H1 (cell line): ENCODE data around the gene MMP24. TPM values are rescaled to one million over a fixed set of nuclear protein-coding genes. Genes with fewer than 3 reads are reported as not detected.

Source experiments
- CTCF ChIA-PET: fragments of 300-600 bp; sonication (Branson Sonifier 250); formaldehyde crosslinking; loops from one replicate; lab custom pipeline; 2021; ENCODE audit not compliant: partially characterized antibody; lab: Charles Lee
- POLR2A ChIA-PET: fragments of 300-600 bp; sonication (Branson Sonifier 250); formaldehyde crosslinking; loops from one replicate; lab custom pipeline; 2021; ENCODE audit warnings: inconsistent platforms; ENCODE audit not compliant: partially characterized antibody; lab: Charles Lee
- DNase-seq, 2 experiments: peaks; one replicate each; pipeline versions ENCODE4 v3.0.0 to v3.0.0-alpha.2; 2010 to 2022; ENCODE audit warnings: low spot score in 2 of 2, low read depth in 1 of 2, mixed read lengths in 1 of 2
- FAIRE-seq: peaks from 2 replicates; lab custom pipeline; 2011; peaks lifted over from hg19 to GRCh38; lab: Jason Lieb, UNC
- H2AFZ ChIP-seq: 2 replicates; pipeline ENCODE4 v1.8.1; 2012; ENCODE audit warnings: low read length, inconsistent platforms
- H2AK5ac ChIP-seq: 2 replicates; pipeline ENCODE4 v1.6.1; 2013; ENCODE audit warnings: low read depth, low read length
- H2BK120ac ChIP-seq: replicated peaks from 2 replicates; pipeline ENCODE3; 2013; ENCODE audit warnings: low read depth, low read length, inconsistent platforms
- H2BK12ac ChIP-seq: 2 replicates; pipeline ENCODE4 v1.6.1; 2013; ENCODE audit warnings: low read depth, low read length
- H2BK15ac ChIP-seq: 2 replicates; pipeline ENCODE4 v1.6.1; 2013; ENCODE audit warnings: low read length
- H2BK20ac ChIP-seq: 2 replicates; pipeline ENCODE4 v1.6.1; 2013; ENCODE audit warnings: low read length
- H2BK5ac ChIP-seq: 2 replicates; pipeline ENCODE4 v1.6.1; 2013; ENCODE audit warnings: low read depth, low read length
- H3K14ac ChIP-seq: 2 replicates; pipeline ENCODE4 v1.6.1; 2013; ENCODE audit warnings: inconsistent platforms; ENCODE audit not compliant: insufficient read length
- H3K18ac ChIP-seq: 2 replicates; pipeline ENCODE4 v1.6.1; 2013; ENCODE audit warnings: low read length; ENCODE audit errors: extremely low read depth
- H3K23ac ChIP-seq: 2 replicates; pipeline ENCODE4 v1.6.1; 2013; ENCODE audit warnings: inconsistent platforms; ENCODE audit not compliant: insufficient read length
- H3K23me2 ChIP-seq: 2 replicates; pipeline ENCODE4 v1.6.1; 2013; ENCODE audit warnings: low read depth, low read length
- H3K27ac ChIP-seq: 2 replicates; pipeline ENCODE4 v1.6.1; 2011; ENCODE audit warnings: low read depth, low read length, inconsistent platforms
- H3K27me3 ChIP-seq, 4 experiments: replicated peaks in 1 of 4; 1 replicate in 1 of 4; 2 replicates in 3 of 4; pipeline versions ENCODE4 v1.6.1 to v1.8.1; 2011 to 2013; ENCODE audit warnings: low read length in 3 of 4, mild to moderate bottlenecking in 3 of 4, inconsistent platforms in 2 of 4, mixed read lengths in 2 of 4, moderate library complexity in 1 of 4; ENCODE audit not compliant: control insufficient read depth in 3 of 4, insufficient read depth in 3 of 4; ENCODE audit errors: extremely low read depth in 1 of 4
- H3K36me3 ChIP-seq, 4 experiments: 2 replicates each; pipeline versions ENCODE4 v1.6.1 to v1.8.1; 2011 to 2013; ENCODE audit warnings: mild to moderate bottlenecking in 4 of 4, low read length in 3 of 4, moderate library complexity in 2 of 4, control low read depth in 1 of 4, inconsistent platforms in 1 of 4; ENCODE audit not compliant: insufficient read depth in 4 of 4, control insufficient read depth in 2 of 4
- H3K4ac ChIP-seq: replicated peaks from 2 replicates; pipeline ENCODE3; 2013; ENCODE audit warnings: low read length, low read depth, mixed read lengths, inconsistent platforms; ENCODE audit not compliant: insufficient read length
- H3K4me1 ChIP-seq, 4 experiments: replicated peaks in 1 of 4; 1 replicate in 1 of 4; 2 replicates in 3 of 4; pipeline versions ENCODE4 v1.6.1 to v1.8.1; 2011 to 2013; ENCODE audit warnings: low read length in 3 of 4, inconsistent platforms in 2 of 4, mixed read lengths in 1 of 4; ENCODE audit not compliant: insufficient read depth in 4 of 4, control insufficient read depth in 3 of 4
- H3K4me2 ChIP-seq, 2 experiments: 2 replicates each; pipeline versions ENCODE4 v1.6.1 to v1.8.1; 2011 to 2013; ENCODE audit warnings: low read depth in 2 of 2, low read length in 2 of 2, control low read depth in 1 of 2, inconsistent platforms in 1 of 2, mild to moderate bottlenecking in 1 of 2; ENCODE audit not compliant: insufficient read depth in 1 of 2
- H3K4me3 ChIP-seq, 4 experiments: fragments of 200-600, 300-600 bp in 1 of 4; sonication (generic), shearing (Covaris generic), sonication (Bioruptor Twin) in 1 of 4; 2 replicates each; pipeline versions ENCODE4 v1.5.1 to v1.8.1; 2011 to 2016; ENCODE audit warnings: low read length in 4 of 4, low read depth in 3 of 4, control low read depth in 2 of 4, inconsistent platforms in 2 of 4, mild to moderate bottlenecking in 2 of 4, mixed read lengths in 1 of 4, moderate library complexity in 1 of 4; ENCODE audit not compliant: insufficient read depth in 2 of 4; ENCODE audit errors: extremely low read depth in 1 of 4
- H3K56ac ChIP-seq: replicated peaks from 2 replicates; pipeline ENCODE3; 2013; ENCODE audit warnings: low read depth, mild to moderate bottlenecking, mixed read lengths, low read length, inconsistent platforms; ENCODE audit not compliant: insufficient read length
- H3K79me1 ChIP-seq: 2 replicates; pipeline ENCODE4 v1.6.1; 2013; ENCODE audit warnings: low read depth, low read length, control low read depth
- H3K79me2 ChIP-seq, 2 experiments: 2 replicates each; pipeline versions ENCODE4 v1.6.1 to v1.8.1; 2012 to 2013; ENCODE audit warnings: low read length in 2 of 2, mild to moderate bottlenecking in 2 of 2, inconsistent platforms in 1 of 2; ENCODE audit not compliant: insufficient read depth in 2 of 2, control insufficient read depth in 1 of 2
- H3K9ac ChIP-seq, 4 experiments: replicated peaks in 1 of 4; 1 replicate in 1 of 4; 2 replicates in 3 of 4; pipeline versions ENCODE4 v1.6.1 to v1.8.1; 2011 to 2013; ENCODE audit warnings: low read depth in 3 of 4, low read length in 3 of 4, control low read depth in 2 of 4, mild to moderate bottlenecking in 2 of 4, moderate library complexity in 2 of 4, inconsistent platforms in 1 of 4; ENCODE audit errors: extremely low read depth in 1 of 4
- H3K9me3 ChIP-seq, 2 experiments: 2 replicates each; pipeline versions ENCODE4 v1.6.1 to v1.8.1; 2012 to 2013; ENCODE audit warnings: mild to moderate bottlenecking in 2 of 2, moderate library complexity in 2 of 2, control low read depth in 1 of 2, inconsistent platforms in 1 of 2, low read depth in 1 of 2, low read length in 1 of 2, mixed read lengths in 1 of 2; ENCODE audit not compliant: insufficient read depth in 2 of 2
- H4K20me1 ChIP-seq, 2 experiments: replicated peaks in 1 of 2; 2 replicates each; pipeline versions ENCODE3 to v1.8.1; 2011 to 2013; ENCODE audit warnings: inconsistent platforms in 2 of 2, low read length in 2 of 2, mild to moderate bottlenecking in 1 of 2; ENCODE audit not compliant: insufficient read depth in 2 of 2, control insufficient read depth in 1 of 2
- H4K5ac ChIP-seq: 2 replicates; pipeline ENCODE4 v1.6.1; 2013; ENCODE audit warnings: low read length, low read depth, mixed read lengths, inconsistent platforms; ENCODE audit not compliant: insufficient read length
- H4K8ac ChIP-seq: 2 replicates; pipeline ENCODE4 v1.8.0; 2013; ENCODE audit warnings: mild to moderate bottlenecking, moderate library complexity, low read length, inconsistent platforms; ENCODE audit not compliant: insufficient read depth; ENCODE audit errors: extremely low read depth
- H4K91ac ChIP-seq: replicated peaks from 2 replicates; pipeline ENCODE3; 2013; ENCODE audit warnings: low read length, mixed read lengths, inconsistent platforms; ENCODE audit not compliant: insufficient read length
- BRCA1 ChIP-seq: IDR thresholded peaks from 2 replicates; pipeline ENCODE4 v1.6.1; 2012; ENCODE audit warnings: low read depth, low read length, improper control_type of control experiment
- CHD1 ChIP-seq: IDR thresholded peaks from 2 replicates; pipeline ENCODE4 v1.6.1; 2012; ENCODE audit warnings: low read depth, low read length, improper control_type of control experiment
- NRF1 ChIP-seq: IDR thresholded peaks from 2 replicates; pipeline ENCODE4 v1.6.1; 2011; ENCODE audit warnings: mild to moderate bottlenecking, low read depth, low read length, improper control_type of control experiment
- RXRA ChIP-seq: IDR thresholded peaks from 2 replicates; pipeline ENCODE4 v1.6.1; 2011; ENCODE audit warnings: low read depth, mild to moderate bottlenecking, low read length, moderate library complexity; ENCODE audit not compliant: insufficient read depth
- SIRT6 ChIP-seq: IDR thresholded peaks from one replicate; pipeline ENCODE4 v1.7.1; 2012; ENCODE audit warnings: low read length, inconsistent platforms
- TAF1 ChIP-seq: IDR thresholded peaks from 2 replicates; pipeline ENCODE4 v1.6.1; 2011; ENCODE audit warnings: mild to moderate bottlenecking, low read depth, low read length
- TAF7 ChIP-seq: optimal IDR thresholded peaks from 2 replicates; pipeline ENCODE3; 2011; ENCODE audit warnings: low read depth, mild to moderate bottlenecking, inconsistent platforms, low read length, moderate library complexity, borderline replicate concordance
- WGBS, 2 experiments: shearing (Covaris generic) in 1 of 2; methylation state at CpG; one replicate each; pipeline versions ENCODE4 v1.1.6 to v1.1.7; 2013 to 2015; ENCODE audit warnings: low lambda C conversion rate in 2 of 2, mixed read lengths in 2 of 2, inconsistent platforms in 1 of 2, low coverage in 1 of 2, missing lambda C conversion rate in 1 of 2; ENCODE audit not compliant: insufficient replicate concordance in 2 of 2, insufficient coverage in 1 of 2, insufficient read length in 1 of 2; ENCODE audit errors: extremely low coverage in 1 of 2, missing lambda C conversion rate in 1 of 2; 5-methylcytosine and 5-hydroxymethylcytosine counted together
- polyA plus RNA-seq, 7 experiments: library from polyadenylated mRNA; depleted of rRNA in 3 of 7; stranded (reverse) in 5 of 7; unstranded in 2 of 7; fragments of >200 nt in 5 of 7; fragments of 200-250 nt in 2 of 7; gene quantifications; 1 replicate in 5 of 7; 2 replicates in 1 of 7; 4 replicates in 1 of 7; pipeline versions ENCODE4 v1.2.1 to v1.2.3, GENCODE V29; 2011 to 2013; ENCODE audit warnings: missing spikeins in 2 of 7, mixed read lengths in 2 of 7
- total RNA-seq: library from RNA; stranded (reverse); fragmentation: NEBNext Ultra II Directional; extraction: Animal tissue kit (Norgen Biotek cat#: 25700); gene quantifications from 2 replicates; pipeline ENCODE4 v1.2.1, GENCODE V29; 2021
- TF ChIP-seq, protein P1 (sequence below): IDR thresholded peaks from 2 replicates; pipeline ENCODE4 v1.6.1; 2012; ENCODE audit warnings: low read length, inconsistent platforms

The MMP24 gene
- total and polyA plus RNA-seq, 2 of the 8 experiments (the other 6 are each of a cell fraction or from before 2014, with no cell fraction given) = 18.8 to 21.4 TPM

DNA sequence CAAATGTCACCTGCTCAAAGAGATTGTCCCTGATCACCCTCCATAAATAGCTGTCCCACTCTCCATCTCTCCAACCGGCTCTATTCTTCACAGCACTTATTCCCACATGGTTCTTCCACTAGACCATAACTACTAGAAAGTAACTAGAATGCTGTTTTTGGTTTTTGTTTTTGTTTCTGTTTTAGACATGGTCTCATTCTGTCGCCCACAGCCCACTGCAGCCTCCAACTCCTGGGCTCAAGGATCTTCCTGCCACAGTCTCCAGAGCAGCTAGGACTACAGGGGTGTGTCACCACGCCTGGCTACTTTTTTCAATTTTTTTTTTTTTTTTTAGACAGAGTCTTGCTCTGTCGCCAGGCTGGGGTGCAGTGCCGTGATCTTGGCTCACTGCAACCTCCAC lies 12.2 kb downstream of the MMP24 start:
- Histone ChIP-seq H2BK20ac (no peak overlapping the region), H4K20me1 (no peaks in the 10 kb centered on the region), H3K79me2 (no peaks in the 10 kb centered on the region), H3K4me1 (peaks cover 2 to 7% (median 3%) of the 10 kb centered on the region in 4 experiments; a peak in 4 of 7 replicates), H4K5ac (no peak overlapping the region), H3K9me3 (no peaks in the 10 kb centered on the region), H3K23ac (no peak overlapping the region), H3K79me1 (no peaks in the 10 kb centered on the region), H3K18ac (no peak overlapping the region), H3K27ac (no peak overlapping the region), H3K56ac (no peak overlapping the region), H2AK5ac (0 out of 2 replicates have a peak overlapping the region, but pooled peaks have one; percentile 33), H3K4me2 (no peak overlapping the region), H3K36me3 (no peaks in the 10 kb centered on the region), H3K23me2 (no peaks in the 10 kb centered on the region; the same call in 1 of the 2 replicates), H2BK15ac (no peak overlapping the region), H3K27me3 (no peaks in the 10 kb centered on the region), H4K91ac (no peak overlapping the region), H2BK12ac (no peak overlapping the region), H3K4me3 (no peak overlapping the region), H4K8ac (no peak overlapping the region), H2BK120ac (no peak overlapping the region), H2AFZ (no peak overlapping the region), H3K9ac (no peak overlapping the region), H3K4ac (no peak overlapping the region), H3K14ac (no peak overlapping the region), H2BK5ac (no peak overlapping the region)
- FAIRE-seq = no peak
- no peak for DNase-seq
- ChIA-PET CTCF (interaction anchor here (1.2 kb wide), 1 partner anchor 94 kb away, joined by 3 read pairs; no protein-coding TSS in a partner anchor), POLR2A (interaction anchor here (0.8 kb wide), 1 partner anchor 25 kb away, joined by 4 read pairs; no protein-coding TSS in a partner anchor)
- 86% methylated on average over 5 of the region's 5 CpGs; no CpG with 5 or more reads in 1 of the 2 experiments for WGBS, 2 experiments
- no peak for TF ChIP-seq TAF1
- TF ChIP-seq NRF1 = no peak
- TF ChIP-seq SIRT6 = no peak
- no peak for TF ChIP-seq RXRA
- TF ChIP-seq BRCA1 = no peak
- TF ChIP-seq, protein P1, sequence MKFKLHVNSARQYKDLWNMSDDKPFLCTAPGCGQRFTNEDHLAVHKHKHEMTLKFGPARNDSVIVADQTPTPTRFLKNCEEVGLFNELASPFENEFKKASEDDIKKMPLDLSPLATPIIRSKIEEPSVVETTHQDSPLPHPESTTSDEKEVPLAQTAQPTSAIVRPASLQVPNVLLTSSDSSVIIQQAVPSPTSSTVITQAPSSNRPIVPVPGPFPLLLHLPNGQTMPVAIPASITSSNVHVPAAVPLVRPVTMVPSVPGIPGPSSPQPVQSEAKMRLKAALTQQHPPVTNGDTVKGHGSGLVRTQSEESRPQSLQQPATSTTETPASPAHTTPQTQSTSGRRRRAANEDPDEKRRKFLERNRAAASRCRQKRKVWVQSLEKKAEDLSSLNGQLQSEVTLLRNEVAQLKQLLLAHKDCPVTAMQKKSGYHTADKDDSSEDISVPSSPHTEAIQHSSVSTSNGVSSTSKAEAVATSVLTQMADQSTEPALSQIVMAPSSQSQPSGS = no peak
- TF ChIP-seq TAF7 = no peak
- TF ChIP-seq CHD1 = no peak
